GM18870 (cell line): ENCODE measurements around the gene ASTN1.

ENCODE experiments used
- ATAC-seq: cut with Tn5 transposase; IDR thresholded peaks from one replicate; pipeline ENCODE4 v1.9.1; 2021; ENCODE audit warnings: moderate library complexity; ENCODE audit not compliant: unreplicated experiment

ASTN1 gene

GRCh38 chr1:177045151-177045550, 119.4 kb downstream of the ASTN1 start:
- no peak for ATAC-seq

GRCh38 chr1:177044390-177044789, 120.1 kb downstream of the ASTN1 start:
- ATAC-seq = no peak

- no peak for ATAC-seq
Measured at GRCh38 chr1:177043597-177043996, 120.9 kb downstream of the ASTN1 start.

- no peak for ATAC-seq
Measured at GRCh38 chr1:177035586-177035985, 128.9 kb downstream of the ASTN1 start.

- ATAC-seq = no peak
Measured at GRCh38 chr1:177033628-177034027, 130.9 kb downstream of the ASTN1 start.

GRCh38 chr1:177032434-177032833, 132.1 kb downstream of the ASTN1 start:
- no peak for ATAC-seq

GRCh38 chr1:177024623-177025022, 139.9 kb downstream of the ASTN1 start:
- ATAC-seq = no peak

GRCh38 chr1:177023726-177024125, 140.8 kb downstream of the ASTN1 start:
- ATAC-seq = no peak

GRCh38 chr1:177023249-177023648, 141.3 kb downstream of the ASTN1 start:
- no peak for ATAC-seq

GRCh38 chr1:177021687-177022086, 142.8 kb downstream of the ASTN1 start:
- no peak for ATAC-seq

GRCh38 chr1:177020851-177021589, 143.5 kb downstream of the ASTN1 start:
- no peak for ATAC-seq

- no peak for ATAC-seq
Measured at GRCh38 chr1:177017287-177017852, 147.1 kb downstream of the ASTN1 start.

GRCh38 chr1:177014325-177014724, 150.2 kb downstream of the ASTN1 start:
- ATAC-seq = no peak

GRCh38 chr1:177012342-177012925, 152.1 kb downstream of the ASTN1 start:
- no peak for ATAC-seq

- no peak for ATAC-seq
Measured at GRCh38 chr1:177011508-177011907, 153.0 kb downstream of the ASTN1 start.

- ATAC-seq = no peak
Measured at GRCh38 chr1:177010211-177010825, 154.2 kb downstream of the ASTN1 start.

- no peak for ATAC-seq
Measured at GRCh38 chr1:177008653-177009052, 155.9 kb downstream of the ASTN1 start.

GRCh38 chr1:177007437-177008161, 156.9 kb downstream of the ASTN1 start:
- no peak for ATAC-seq

- no peak for ATAC-seq
Measured at GRCh38 chr1:177002891-177003290, 161.6 kb downstream of the ASTN1 start.

GRCh38 chr1:177001556-177001955, 163.0 kb downstream of the ASTN1 start:
- no peak for ATAC-seq

GRCh38 chr1:176998183-176998795, 166.2 kb downstream of the ASTN1 start:
- no peak for ATAC-seq
